Measurements from ENCODE around the gene SERAC1.

SERAC1 gene

DNA sequence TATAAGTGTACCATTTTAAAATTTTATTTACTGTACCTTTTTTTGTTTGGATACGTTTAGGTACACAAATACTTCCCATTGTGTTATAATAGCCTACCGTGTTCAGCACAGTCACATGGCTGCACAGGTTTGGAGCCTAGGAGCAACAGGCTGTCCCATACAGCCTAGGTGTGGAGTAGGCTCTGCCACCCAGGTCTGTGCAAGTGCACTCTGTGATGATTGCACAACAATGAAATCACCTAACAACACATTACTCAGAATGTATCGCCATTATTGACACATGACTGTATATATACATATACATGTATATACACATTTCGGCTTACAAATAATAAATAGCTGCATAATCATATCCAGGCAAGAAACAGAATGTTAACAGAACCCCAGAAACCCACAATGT is 15.4 kb downstream of the SERAC1 start:
- TF ChIP-seq GATA2 (IDR thresholded peaks at IDR 0.05; ENCODE audit: low read depth, low read length) (no peak), GATA3 (IDR thresholded peaks at IDR 0.05; ENCODE audit: low read depth, low read length) (no peak)

DNA sequence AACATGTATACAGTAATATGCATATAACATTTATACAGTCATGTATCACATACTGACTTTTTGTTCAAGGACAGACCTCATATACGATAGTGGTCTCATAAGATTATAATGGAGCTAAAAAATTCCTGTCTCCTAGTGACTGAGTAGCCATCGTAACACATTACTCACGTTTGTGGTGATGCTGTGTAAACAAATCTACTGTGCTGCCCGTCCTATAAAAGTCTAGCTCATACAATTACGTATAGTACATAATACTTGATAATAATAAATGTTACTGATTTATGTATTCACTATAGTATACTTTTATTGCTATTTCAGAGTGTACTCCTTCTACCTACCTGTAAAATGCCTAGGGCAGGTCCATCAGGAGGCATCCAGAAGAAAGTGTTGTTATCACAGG is 17.4 kb downstream of the SERAC1 start:
- TF ChIP-seq GATA3 (IDR thresholded peaks at IDR 0.05; ENCODE audit: low read depth, low read length), result no peak
- no peak for TF ChIP-seq GATA2 (IDR thresholded peaks at IDR 0.05; ENCODE audit: low read depth, low read length)

DNA sequence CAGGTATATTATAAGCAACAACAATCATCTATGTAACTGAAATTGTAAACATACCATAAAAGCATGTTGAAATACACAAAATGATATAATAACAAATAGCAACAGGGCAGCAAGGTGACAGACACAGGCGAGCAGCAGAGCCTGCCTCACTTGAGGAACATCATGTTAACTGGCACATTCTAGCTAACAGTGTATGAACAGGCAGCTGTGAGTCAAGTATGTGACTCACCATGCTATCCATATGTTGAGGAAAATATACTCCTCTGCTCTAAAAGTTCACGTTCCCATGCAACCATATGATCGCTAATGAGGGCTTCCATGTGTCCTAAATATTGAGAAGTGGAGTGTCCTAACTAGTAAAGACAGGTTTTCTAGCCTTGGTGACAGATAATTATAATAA is 18.4 kb downstream of the SERAC1 start:
- TF ChIP-seq GATA3 (IDR thresholded peaks at IDR 0.05; ENCODE audit: low read depth, low read length) (no peak), GATA2 (IDR thresholded peaks at IDR 0.05; ENCODE audit: low read depth, low read length) (no peak)

DNA sequence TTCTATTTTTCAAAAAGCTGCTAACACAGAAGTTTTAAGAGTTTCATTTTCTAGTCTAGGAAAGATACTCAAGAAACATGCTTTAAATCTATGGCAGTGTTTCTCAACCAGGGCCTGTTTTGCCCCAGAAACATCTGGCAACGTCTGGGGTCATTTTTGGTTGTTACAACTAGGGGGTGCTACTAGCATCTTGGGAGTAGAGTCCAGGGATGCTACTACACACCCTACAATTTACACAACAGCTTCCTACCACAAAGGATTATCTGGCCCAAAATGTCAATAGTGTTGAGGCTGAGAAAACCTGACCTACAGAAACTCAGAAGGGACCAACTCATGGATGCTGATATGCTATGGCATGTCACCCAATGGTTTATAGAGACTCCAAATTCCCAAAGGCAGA is 24.4 kb downstream of the SERAC1 start:
- TF ChIP-seq GATA2 (IDR thresholded peaks at IDR 0.05; ENCODE audit: low read depth, low read length) (no peak), GATA3 (IDR thresholded peaks at IDR 0.05; ENCODE audit: low read depth, low read length) (no peak)

DNA sequence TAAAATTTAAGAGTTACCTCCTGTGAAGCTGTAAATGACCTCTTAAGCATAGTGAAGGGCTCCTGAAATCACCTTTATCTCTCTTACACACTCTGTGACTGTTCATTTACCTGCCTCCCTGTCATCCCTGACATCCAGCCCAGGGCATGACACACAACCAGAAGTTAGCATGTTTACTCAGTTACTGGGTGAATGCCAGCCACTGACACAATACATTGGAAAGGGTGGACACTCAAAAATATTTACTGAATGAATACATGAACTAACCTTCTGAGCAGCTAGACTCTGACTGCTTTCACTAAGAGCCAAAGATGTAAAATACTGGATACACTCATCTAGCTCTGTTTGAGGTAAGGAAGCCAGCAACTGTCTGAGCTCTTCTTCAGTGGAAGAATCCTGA is 25.3 kb downstream of the SERAC1 start:
- no peak for TF ChIP-seq GATA3 (IDR thresholded peaks at IDR 0.05; ENCODE audit: low read depth, low read length)
- no peak for TF ChIP-seq GATA2 (IDR thresholded peaks at IDR 0.05; ENCODE audit: low read depth, low read length)

DNA sequence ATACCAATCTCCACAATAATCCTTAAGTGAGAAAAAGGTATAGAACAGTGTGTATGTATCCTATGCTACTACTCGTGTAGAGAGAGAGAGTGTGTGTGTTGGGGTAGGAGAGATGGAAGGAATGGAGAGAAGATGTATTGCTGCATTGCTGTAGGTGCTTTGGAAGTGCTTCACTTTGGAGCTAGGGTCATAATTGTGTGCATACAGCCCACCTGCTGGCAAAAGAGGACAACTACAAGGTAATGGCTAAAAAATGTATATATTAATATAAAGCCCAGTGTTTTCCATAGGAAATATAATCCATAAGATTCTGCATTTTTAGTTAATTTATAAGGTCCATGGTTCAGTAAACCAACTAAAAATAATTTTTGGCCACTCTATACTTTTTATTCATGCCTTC is 36.1 kb downstream of the SERAC1 start:
- TF ChIP-seq GATA2 (IDR thresholded peaks at IDR 0.05; ENCODE audit: low read depth, low read length) (no peak), GATA3 (IDR thresholded peaks at IDR 0.05; ENCODE audit: low read depth, low read length) (no peak)

DNA sequence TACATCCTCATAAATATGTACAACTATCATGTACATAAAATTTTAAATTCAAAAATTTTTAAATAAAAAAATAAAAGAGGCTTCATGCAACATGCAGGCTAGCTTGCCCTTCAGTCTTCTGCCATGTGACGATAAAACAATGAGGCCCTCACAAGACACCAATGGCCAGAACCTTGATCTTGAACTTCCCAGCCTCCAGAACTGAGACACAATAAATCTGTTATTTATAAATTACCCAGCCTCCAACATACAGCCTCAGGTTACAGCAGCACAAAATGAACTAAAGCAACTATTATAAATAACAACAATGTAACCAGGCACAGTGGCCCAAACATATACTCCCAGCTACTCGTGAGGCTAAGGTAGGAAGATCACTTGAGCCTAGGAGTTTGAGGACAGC is 42.8 kb downstream of the SERAC1 start:
- TF ChIP-seq GATA3 (IDR thresholded peaks at IDR 0.05; ENCODE audit: low read depth, low read length) (no peak), GATA2 (IDR thresholded peaks at IDR 0.05; ENCODE audit: low read depth, low read length) (no peak)

DNA sequence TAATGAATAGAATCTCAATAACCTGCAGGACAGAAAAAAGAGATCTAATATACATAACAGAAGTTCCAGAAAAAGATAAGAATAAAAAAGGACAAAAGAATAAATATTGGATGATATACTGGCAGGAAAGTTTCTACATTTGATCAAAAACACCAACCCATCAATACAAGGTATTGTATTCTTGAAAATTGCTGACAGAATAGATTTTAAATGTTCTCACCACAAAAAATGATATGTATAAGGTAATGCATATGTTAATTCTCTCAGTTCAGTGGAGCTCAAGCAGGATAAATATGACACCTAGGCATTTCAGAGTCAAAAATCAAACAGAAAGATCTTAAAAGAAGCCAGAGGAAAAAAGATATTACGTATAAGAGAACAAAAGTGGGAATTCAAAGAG is 43.8 kb downstream of the SERAC1 start:
- TF ChIP-seq GATA2 (IDR thresholded peaks at IDR 0.05; ENCODE audit: low read depth, low read length), result no peak
- TF ChIP-seq GATA3 (IDR thresholded peaks at IDR 0.05; ENCODE audit: low read depth, low read length), result no peak

DNA sequence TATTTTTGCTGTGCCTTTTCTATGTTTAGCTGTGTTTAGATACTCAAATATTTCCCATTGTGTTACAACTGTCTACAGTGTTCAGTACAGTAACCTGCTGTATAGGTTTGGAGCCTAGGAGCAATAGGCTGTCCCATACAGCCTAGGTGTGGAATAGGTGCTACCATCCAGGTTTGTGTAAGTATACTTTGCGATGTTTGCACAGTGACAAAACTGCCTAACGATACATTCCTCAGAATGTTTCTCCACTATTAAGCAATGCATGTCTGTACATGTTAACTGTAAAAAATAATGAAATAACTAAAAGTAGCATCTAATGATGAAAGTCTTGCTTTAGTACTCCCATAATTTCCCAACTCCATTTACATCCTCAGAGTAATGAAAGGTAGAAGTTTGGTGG is 46.0 kb downstream of the SERAC1 start:
- TF ChIP-seq GATA3 (IDR thresholded peaks at IDR 0.05; ENCODE audit: low read depth, low read length) (no peak), GATA2 (IDR thresholded peaks at IDR 0.05; ENCODE audit: low read depth, low read length) (no peak)

DNA sequence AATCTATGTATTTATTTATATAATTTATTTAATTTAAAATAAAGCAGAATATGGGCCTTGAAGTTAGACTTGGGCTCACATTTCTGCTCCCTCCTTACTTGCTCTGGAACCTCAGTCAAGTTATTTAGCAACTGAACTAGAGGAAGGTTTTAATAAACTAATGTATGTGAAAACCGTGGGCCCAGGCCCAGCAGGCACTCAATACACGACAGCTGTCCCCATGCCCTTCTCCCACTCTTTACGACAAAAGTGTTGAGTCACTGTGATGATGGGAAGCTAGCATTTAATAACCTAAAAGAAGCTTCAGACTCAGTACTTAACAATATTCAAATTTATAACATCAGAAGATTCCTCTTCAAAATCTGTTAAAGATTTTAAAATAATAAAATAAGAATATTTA is 46.7 kb downstream of the SERAC1 start:
- TF ChIP-seq GATA2 (IDR thresholded peaks at IDR 0.05; ENCODE audit: low read depth, low read length), result no peak

DNA sequence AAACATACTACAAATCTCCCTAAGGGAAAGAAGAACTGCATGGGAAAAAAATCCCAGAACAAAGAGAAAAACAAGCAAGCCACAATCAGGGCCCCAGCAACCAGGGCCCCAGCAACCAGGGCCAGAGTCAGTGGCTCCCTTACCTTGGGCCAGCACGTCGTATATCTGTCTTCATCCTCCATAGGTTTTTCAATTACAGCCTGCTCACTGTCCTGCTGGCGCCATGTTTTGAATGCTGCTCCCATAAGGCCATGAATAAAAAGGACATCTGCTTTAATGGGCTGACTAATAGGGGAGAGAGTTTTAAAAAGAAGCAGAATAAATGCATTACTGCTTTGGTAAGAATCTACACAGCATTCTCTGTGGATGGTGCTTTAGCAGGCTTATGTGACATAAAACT is 49.2 kb downstream of the SERAC1 start:
- TF ChIP-seq GATA2 (IDR thresholded peaks at IDR 0.05; ENCODE audit: low read depth, low read length), result no peak
- TF ChIP-seq GATA3 (IDR thresholded peaks at IDR 0.05; ENCODE audit: low read depth, low read length), result no peak

DNA sequence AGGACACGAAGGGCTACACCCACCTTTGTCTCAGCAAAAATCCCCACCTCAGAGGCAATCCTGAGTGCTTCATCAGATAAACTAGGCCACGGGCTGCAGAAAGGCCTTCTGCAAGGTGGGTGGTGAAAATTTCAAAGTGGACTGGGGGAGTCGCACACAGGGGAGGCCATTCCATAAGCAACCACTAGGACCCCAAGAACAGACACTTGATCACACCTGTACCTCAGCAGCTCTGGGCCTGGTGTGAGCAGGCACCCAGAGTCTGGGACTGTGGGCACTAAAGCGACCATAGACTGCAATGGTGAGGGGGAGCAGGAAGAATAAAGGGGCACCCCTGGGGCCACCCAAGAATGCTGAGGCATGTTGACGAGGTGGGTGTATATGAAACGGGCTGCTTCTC is 52.6 kb downstream of the SERAC1 start:
- TF ChIP-seq GATA3 (IDR thresholded peaks at IDR 0.05; ENCODE audit: low read depth, low read length), result no peak
- no peak for TF ChIP-seq GATA2 (IDR thresholded peaks at IDR 0.05; ENCODE audit: low read depth, low read length)

DNA sequence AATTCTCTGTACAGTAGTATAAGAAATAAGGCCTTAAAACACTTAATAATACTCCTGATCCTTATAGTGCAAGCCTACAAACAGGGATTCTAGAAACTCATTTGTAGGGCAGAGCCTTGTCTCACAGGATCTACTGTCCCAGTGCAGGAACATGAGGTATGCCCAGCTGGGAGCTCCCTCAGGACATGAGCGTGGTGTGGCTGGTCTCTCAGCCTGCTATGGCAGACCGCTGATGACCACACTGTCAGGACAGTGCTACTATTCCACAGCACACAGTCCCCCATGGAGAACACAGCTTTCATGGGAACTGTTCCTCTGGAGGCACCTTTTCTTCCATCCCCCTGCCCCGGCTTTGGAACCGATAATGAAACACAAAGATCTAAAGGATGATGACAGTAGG is 53.0 kb downstream of the SERAC1 start:
- TF ChIP-seq GATA2 (IDR thresholded peaks at IDR 0.05; ENCODE audit: low read depth, low read length) (no peak), GATA3 (IDR thresholded peaks at IDR 0.05; ENCODE audit: low read depth, low read length) (no peak)

DNA sequence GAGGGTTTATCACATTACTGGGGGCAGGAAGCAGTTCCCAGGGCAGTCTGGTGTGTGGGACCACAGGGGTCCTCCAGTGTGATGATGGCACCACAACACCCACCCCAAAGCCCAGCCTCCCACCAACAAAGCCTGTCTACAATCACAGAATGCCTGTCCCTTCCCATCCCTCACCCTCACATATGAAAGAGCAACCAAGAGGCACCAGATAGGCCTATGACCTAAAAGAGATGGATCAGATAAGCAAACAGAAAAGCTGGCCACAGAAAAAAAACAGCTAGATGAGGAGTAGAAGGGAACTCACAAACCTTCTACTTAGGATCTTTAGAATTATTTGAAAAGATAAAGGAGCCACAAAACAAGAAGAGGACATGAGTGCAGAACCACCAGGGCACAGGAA is 54.3 kb downstream of the SERAC1 start:
- TF ChIP-seq GATA2 (IDR thresholded peaks at IDR 0.05; ENCODE audit: low read depth, low read length), result no peak
- TF ChIP-seq GATA3 (IDR thresholded peaks at IDR 0.05; ENCODE audit: low read depth, low read length), result no peak

DNA sequence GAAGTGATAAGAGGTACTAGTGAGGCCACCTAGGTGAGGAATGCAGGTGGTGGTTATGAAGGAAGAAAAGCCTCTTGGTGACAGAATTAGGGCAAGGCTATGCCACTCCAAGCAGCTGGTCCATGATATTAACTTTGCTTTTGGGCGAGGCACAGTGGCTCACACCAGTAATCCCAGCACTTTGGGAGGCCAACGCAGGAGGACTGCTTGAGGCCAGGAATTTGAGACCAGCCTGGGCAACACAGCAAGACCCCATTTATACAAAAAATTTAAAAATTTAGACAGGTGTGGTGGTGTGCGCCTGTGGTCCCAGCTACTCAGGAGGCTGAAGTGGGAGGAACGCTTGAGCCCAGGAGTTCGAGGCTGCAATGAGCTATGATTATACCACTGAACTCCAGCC is 56.1 kb downstream of the SERAC1 start:
- no peak for TF ChIP-seq GATA3 (IDR thresholded peaks at IDR 0.05; ENCODE audit: low read depth, low read length)
- TF ChIP-seq GATA2 (IDR thresholded peaks at IDR 0.05; ENCODE audit: low read depth, low read length), result no peak

DNA sequence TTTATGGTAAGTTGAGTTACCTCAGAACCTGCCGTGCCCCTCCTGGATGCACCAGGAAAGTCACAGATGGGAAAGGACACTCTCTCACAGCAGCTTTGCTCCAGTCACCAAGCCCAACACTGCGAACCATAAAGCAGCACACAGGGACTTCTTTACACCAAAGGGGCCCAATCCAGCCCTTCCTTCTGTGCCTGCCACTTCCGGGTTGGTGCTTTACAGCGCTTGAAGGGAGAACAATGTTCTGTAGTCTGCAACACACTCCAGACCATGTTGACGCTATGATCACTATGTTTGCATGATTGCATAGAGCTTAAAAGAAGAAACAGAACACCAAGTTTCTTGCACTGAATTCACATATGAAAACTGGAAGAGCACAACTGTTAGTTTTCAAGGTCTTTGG is 57.1 kb downstream of the SERAC1 start:
- TF ChIP-seq GATA2 (IDR thresholded peaks at IDR 0.05; ENCODE audit: low read depth, low read length), result no peak
- no peak for TF ChIP-seq GATA3 (IDR thresholded peaks at IDR 0.05; ENCODE audit: low read depth, low read length)

Measured in SH-SY5Y (cell line).